Natural killer cell (primary cell): ENCODE data around the gene CILP2. TPM values are rescaled to one million over a fixed set of nuclear protein-coding genes. Genes with fewer than 3 reads are reported as not detected.

ENCODE experiments used
- ATAC-seq, 3 donors: fragments of 150-1000 bp in 2 of 3; fragments of 200-7000 bp in 1 of 3; cut with Tn5 transposase; 1 replicate in 1 of 3; 2 replicates in 2 of 3; pipeline ENCODE4 v1.10.0; 2021; ENCODE audit warnings: mild to moderate bottlenecking in 2 of 3, moderate library complexity in 2 of 3
- DNase-seq, 2 donors: peaks; one replicate each; pipeline versions ENCODE4 v3.0.0 to v3.0.0-alpha.2; 2013 to 2021; ENCODE audit warnings: mixed read lengths in 1 of 2
- H3K27ac ChIP-seq: one replicate; pipeline ENCODE4 v1.5.1; 2013; ENCODE audit warnings: mild to moderate bottlenecking, low read length
- H3K27me3 ChIP-seq: one replicate; pipeline ENCODE4 v1.6.1; 2013; ENCODE audit warnings: low read length; ENCODE audit not compliant: control insufficient read depth, insufficient read depth
- H3K36me3 ChIP-seq: one replicate; pipeline ENCODE4 v1.6.1; 2013; ENCODE audit warnings: low read length; ENCODE audit not compliant: control insufficient read depth, insufficient read depth
- H3K4me1 ChIP-seq: one replicate; pipeline ENCODE4 v1.6.1; 2013; ENCODE audit warnings: low read length; ENCODE audit not compliant: control insufficient read depth, insufficient read depth
- H3K4me3 ChIP-seq: one replicate; pipeline ENCODE4 v1.5.1; 2013; ENCODE audit warnings: low read length
- H3K9me3 ChIP-seq: one replicate; pipeline ENCODE4 v1.6.1; 2013; ENCODE audit warnings: low read length; ENCODE audit not compliant: control insufficient read depth, insufficient read depth
- H3K27ac Mint-ChIP-seq, 2 donors: one replicate each; pipeline ENCODE4 v1.8.0; 2022; ENCODE audit warnings: mild to moderate bottlenecking in 2 of 2, mixed read lengths in 2 of 2, moderate library complexity in 1 of 2
- H3K27me3 Mint-ChIP-seq, 2 donors: one replicate each; pipeline ENCODE4 v1.8.0; 2022; ENCODE audit warnings: low read depth in 2 of 2, mixed read lengths in 2 of 2
- H3K36me3 Mint-ChIP-seq: one replicate; pipeline ENCODE4 v1.8.0; 2022; ENCODE audit warnings: mixed read lengths
- H3K4me1 Mint-ChIP-seq, 2 donors: one replicate each; pipeline ENCODE4 v1.8.0; 2022; ENCODE audit warnings: mixed read lengths in 2 of 2
- H3K4me3 Mint-ChIP-seq: one replicate; pipeline ENCODE4 v1.8.0; 2022; ENCODE audit warnings: mild to moderate bottlenecking, moderate library complexity, mixed read lengths
- H3K9me3 Mint-ChIP-seq, 2 donors: one replicate each; pipeline ENCODE4 v1.8.0; 2022; ENCODE audit warnings: mixed read lengths in 2 of 2
- WGBS: methylation state at CpG from one replicate; pipeline ENCODE4 v1.1.7; 2013; ENCODE audit warnings: missing lambda C conversion rate; ENCODE audit not compliant: insufficient coverage; 5-methylcytosine and 5-hydroxymethylcytosine counted together
- intact Hi-C: fragments of 100-400 bp; cut with micrococcal nuclease; formaldehyde crosslinking; loops from one replicate; pipeline ENCODE4 v1.14.2; 2022
- total RNA-seq, 4 donors: library from RNA; stranded (reverse); fragments of 120-200 nt in 1 of 4; gene quantifications; one replicate each; pipeline versions ENCODE4 v1.2.3 to v1.2.4, GENCODE V29; 2013 to 2022
- TF ChIP-seq, protein P1 (sequence below): fragments of 200-600 bp; IDR thresholded peaks from one replicate; pipeline ENCODE4 v1.8.0; 2022; ENCODE audit warnings: antibody characterized with exemption

The CILP2 gene
- total RNA-seq, 3 donors from 2014 or later (not counting 1 experiment from before 2014, with no cell fraction given) = 0.05 to 0.20 (median 0.11) TPM

DNA sequence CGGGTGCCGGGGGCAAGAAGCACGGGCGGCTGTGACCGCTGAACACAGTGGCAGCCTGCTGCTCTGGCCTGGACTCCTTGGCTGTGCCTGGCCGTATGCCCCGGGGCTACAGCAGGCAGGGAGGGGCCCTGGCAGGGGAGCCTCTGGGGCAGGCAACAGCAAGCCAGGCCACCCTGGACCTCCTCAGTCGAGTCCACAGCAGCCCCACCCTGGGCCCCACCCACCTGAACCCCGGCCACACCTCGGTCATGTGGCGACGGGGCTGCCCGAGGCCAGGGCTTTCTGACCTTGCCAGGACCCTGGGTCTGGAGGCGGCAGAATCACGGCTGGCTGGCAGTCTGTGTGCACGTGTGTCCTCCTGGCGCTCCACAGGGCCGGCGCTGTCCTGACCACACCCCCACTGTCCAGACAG lies 8.7 kb downstream of the CILP2 start:
- Mint-ChIP-seq H3K27me3 (peaks cover 0 to 9% of the 10 kb centered on the region in 2 donors), H3K9me3 (no peaks in the 10 kb centered on the region), H3K27ac (no peak overlapping the region), H3K4me3 (no peak overlapping the region), H3K4me1 (peaks cover 0 to 5% of the 10 kb centered on the region in 2 donors), H3K36me3 (no peaks in the 10 kb centered on the region)
- no peak for ATAC-seq
- Histone ChIP-seq H3K4me1 (peaks cover 4% of the 10 kb centered on the region), H3K27ac (no peak overlapping the region), H3K9me3 (no peaks in the 10 kb centered on the region), H3K27me3 (peaks cover 1% of the 10 kb centered on the region), H3K36me3 (no peaks in the 10 kb centered on the region), H3K4me3 (no peak overlapping the region)
- TF ChIP-seq, protein P1, sequence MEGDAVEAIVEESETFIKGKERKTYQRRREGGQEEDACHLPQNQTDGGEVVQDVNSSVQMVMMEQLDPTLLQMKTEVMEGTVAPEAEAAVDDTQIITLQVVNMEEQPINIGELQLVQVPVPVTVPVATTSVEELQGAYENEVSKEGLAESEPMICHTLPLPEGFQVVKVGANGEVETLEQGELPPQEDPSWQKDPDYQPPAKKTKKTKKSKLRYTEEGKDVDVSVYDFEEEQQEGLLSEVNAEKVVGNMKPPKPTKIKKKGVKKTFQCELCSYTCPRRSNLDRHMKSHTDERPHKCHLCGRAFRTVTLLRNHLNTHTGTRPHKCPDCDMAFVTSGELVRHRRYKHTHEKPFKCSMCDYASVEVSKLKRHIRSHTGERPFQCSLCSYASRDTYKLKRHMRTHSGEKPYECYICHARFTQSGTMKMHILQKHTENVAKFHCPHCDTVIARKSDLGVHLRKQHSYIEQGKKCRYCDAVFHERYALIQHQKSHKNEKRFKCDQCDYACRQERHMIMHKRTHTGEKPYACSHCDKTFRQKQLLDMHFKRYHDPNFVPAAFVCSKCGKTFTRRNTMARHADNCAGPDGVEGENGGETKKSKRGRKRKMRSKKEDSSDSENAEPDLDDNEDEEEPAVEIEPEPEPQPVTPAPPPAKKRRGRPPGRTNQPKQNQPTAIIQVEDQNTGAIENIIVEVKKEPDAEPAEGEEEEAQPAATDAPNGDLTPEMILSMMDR = no peak
- WGBS = 86% methylated on average over 19 of the region's 19 CpGs
- intact Hi-C loops = no loop called here
- DNase-seq = no peak

DNA sequence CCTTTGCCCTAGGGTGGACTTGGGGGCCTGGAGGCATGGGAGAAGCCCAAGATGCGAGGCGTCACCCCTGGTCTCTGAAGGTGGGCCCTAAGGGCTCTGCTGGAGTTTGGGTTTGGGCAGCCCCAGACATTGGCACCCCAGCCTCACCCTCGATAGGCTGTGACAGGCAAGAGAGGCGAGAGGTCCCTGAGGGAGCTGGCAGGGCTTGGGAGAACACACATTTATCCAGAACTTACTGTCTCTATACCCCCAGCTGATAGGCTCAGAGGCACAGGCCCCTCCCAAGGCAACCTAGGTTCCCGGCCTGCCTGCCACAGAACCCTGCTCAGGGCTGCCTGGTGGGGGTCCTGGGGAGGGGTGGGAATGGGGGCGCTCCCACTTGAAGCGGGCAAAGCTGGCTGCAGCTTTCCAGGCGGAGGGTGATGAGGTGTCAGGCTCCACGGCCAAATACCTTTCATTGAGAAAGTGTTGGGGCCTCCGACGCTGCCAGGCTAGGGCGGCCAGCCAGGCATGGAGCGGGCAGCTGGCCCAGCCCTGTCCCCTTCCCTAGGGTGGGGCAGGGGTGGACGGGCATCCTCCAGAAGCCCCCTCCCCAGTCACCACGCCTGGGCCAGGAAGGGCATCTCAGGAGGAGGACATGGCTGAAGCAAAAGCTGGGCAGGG lies 9.7 kb downstream of the CILP2 start:
- no peak overlapping the region for H3K27ac ChIP-seq
- ATAC-seq (no peak), DNase-seq (no peak)
- 85% methylated on average over 15 of the region's 15 CpGs for WGBS
- TF ChIP-seq, protein P1 = no peak
- Mint-ChIP-seq H3K9me3 (no peaks in the 10 kb centered on the region), H3K4me1 (no peaks in the 10 kb centered on the region), H3K27ac (no peak overlapping the region), H3K36me3 (no peaks in the 10 kb centered on the region), H3K4me3 (no peak overlapping the region), H3K27me3 (peaks cover 0 to 4% of the 10 kb centered on the region in 2 donors)
- H3K36me3 ChIP-seq = no peaks in the 10 kb centered on the region
- no peak overlapping the region for H3K4me3 ChIP-seq
- no peaks in the 10 kb centered on the region for H3K9me3 ChIP-seq
- intact Hi-C loops = no loop called here
- no peaks in the 10 kb centered on the region for H3K4me1 ChIP-seq
- H3K27me3 ChIP-seq = no peaks in the 10 kb centered on the region

DNA sequence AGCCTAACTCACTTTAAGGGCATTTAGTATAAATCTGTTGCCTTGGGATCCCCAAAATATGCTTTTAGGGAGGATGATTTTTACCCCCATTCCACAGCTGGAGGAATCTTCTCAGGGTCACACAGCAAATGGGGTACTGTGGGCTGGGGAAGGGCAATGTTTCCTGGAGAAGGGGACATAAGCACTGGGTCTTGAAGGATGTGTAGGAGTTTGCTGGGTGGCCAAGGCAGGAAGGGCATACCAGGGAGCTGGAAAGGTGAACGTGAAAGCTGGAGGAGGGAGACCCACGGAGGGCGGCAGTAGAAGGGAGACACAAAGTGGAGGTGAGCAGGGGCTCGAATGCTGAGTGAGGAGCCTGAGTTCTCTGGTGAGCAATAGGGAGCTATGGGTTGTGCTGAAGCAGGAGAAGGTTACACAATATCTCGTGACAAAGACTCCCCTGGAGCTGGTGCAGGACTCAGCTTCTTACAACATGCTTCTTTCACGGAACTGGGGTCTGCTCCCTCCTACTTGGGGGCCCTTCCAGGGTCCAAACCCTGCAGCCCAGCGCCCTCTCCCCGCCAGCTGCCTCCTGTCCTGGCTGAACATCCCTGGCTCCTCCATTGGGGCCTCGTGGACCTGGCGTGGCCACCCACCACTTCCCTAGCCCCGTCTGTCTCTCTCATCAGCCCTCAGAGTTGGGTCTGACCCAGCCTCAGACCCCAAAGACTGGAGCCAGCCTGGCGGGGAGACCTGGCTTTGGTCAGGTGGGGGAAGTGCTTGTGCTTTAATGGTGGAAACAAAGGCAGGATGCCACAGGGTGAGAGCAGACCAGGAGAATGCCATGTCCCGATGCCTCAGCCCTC lies 11.1 kb downstream of the CILP2 start:
- no peaks in the 10 kb centered on the region for H3K4me1 Mint-ChIP-seq
- ATAC-seq = no peak
- Histone ChIP-seq H3K4me3 (no peak overlapping the region), H3K9me3 (no peaks in the 10 kb centered on the region), H3K27me3 (no peaks in the 10 kb centered on the region), H3K27ac (no peak overlapping the region), H3K4me1 (no peaks in the 10 kb centered on the region), H3K36me3 (no peaks in the 10 kb centered on the region)
- H3K9me3 Mint-ChIP-seq = no peaks in the 10 kb centered on the region
- peaks cover 0 to 4% of the 10 kb centered on the region in 2 donors for H3K27me3 Mint-ChIP-seq
- TF ChIP-seq, protein P1 = no peak
- intact Hi-C loops = no loop called here
- WGBS = 57% methylated on average over 13 of the region's 13 CpGs
- no peak overlapping the region for H3K4me3 Mint-ChIP-seq
- no peak for DNase-seq
- no peaks in the 10 kb centered on the region for H3K36me3 Mint-ChIP-seq
- H3K27ac Mint-ChIP-seq = no peak overlapping the region
